Effector memory CD4-positive, alpha-beta T cell (primary cell): ENCODE measurements around the gene ZNF385A.

Experiments used
- DNase-seq, 3 donors: peaks; one replicate each; pipeline ENCODE4 v3.0.0-alpha.2; 2020
- H3K27ac ChIP-seq: 2 replicates; pipeline ENCODE4 v1.7.0; 2013; ENCODE audit warnings: mild to moderate bottlenecking, low read length, moderate library complexity; ENCODE audit not compliant: insufficient read depth, poor library complexity, severe bottlenecking
- H3K27me3 ChIP-seq: replicated peaks from 2 replicates; pipeline ENCODE4 v1.7.0; 2013; ENCODE audit warnings: mild to moderate bottlenecking, low read length; ENCODE audit not compliant: insufficient read depth, control insufficient read depth, poor library complexity, severe bottlenecking
- H3K36me3 ChIP-seq: 2 replicates; pipeline ENCODE4 v1.7.0; 2013; ENCODE audit warnings: mild to moderate bottlenecking, low read length, moderate library complexity; ENCODE audit not compliant: control insufficient read depth, insufficient read depth
- H3K4me1 ChIP-seq: 2 replicates; pipeline ENCODE4 v1.7.0; 2013; ENCODE audit warnings: low read length, mild to moderate bottlenecking; ENCODE audit not compliant: control insufficient read depth, insufficient read depth, poor library complexity, severe bottlenecking
- H3K4me3 ChIP-seq: 2 replicates; pipeline ENCODE4 v1.7.0; 2013; ENCODE audit warnings: low read length, low read depth, mild to moderate bottlenecking; ENCODE audit not compliant: insufficient read depth, poor library complexity, severe bottlenecking
- H3K9me3 ChIP-seq: 2 replicates; pipeline ENCODE4 v1.7.0; 2013; ENCODE audit warnings: mild to moderate bottlenecking, low read length, moderate library complexity; ENCODE audit not compliant: control insufficient read depth

ZNF385A gene

GRCh38 chr12:54415221-54415929, 30.8 kb upstream of the ZNF385A start:
- Histone ChIP-seq H3K9me3 (no peaks in the 10 kb centered on the region), H3K27ac (peak overlapping the region; percentile 56), H3K36me3 (peaks cover 4% of the 10 kb centered on the region), H3K27me3 (no peaks in the 10 kb centered on the region), H3K4me3 (no peak overlapping the region), H3K4me1 (peaks cover 69% of the 10 kb centered on the region)
- no peak for DNase-seq

GRCh38 chr12:54413284-54414190, 29.0 kb upstream of the ZNF385A start:
- Histone ChIP-seq H3K36me3 (peaks cover 19% of the 10 kb centered on the region), H3K9me3 (no peaks in the 10 kb centered on the region), H3K27ac (peak overlapping the region; percentile 97), H3K4me1 (peaks cover 62% of the 10 kb centered on the region), H3K27me3 (no peaks in the 10 kb centered on the region), H3K4me3 (peak overlapping the region; percentile 53)
- DNase-seq: peak; percentile 77 to 81 (median 79)

- Histone ChIP-seq H3K4me3 (peak overlapping the region; percentile 53), H3K4me1 (peaks cover 62% of the 10 kb centered on the region)
- no peak for DNase-seq
These were observed 28.3 kb upstream of the ZNF385A start for GRCh38 chr12:54412786-54413185.

GRCh38 chr12:54412348-54412747, 27.8 kb upstream of the ZNF385A start:
- Histone ChIP-seq H3K36me3 (peaks cover 30% of the 10 kb centered on the region), H3K4me1 (peaks cover 59% of the 10 kb centered on the region), H3K27ac (peak overlapping the region; percentile 97), H3K27me3 (no peaks in the 10 kb centered on the region), H3K9me3 (no peaks in the 10 kb centered on the region), H3K4me3 (peak overlapping the region; percentile 53)
- no peak for DNase-seq

More at GRCh38 chr12:54412786-54413185, 28.3 kb upstream of the ZNF385A start:
- peaks cover 25% of the 10 kb centered on the region for H3K36me3 ChIP-seq
- H3K27ac ChIP-seq: peak overlapping the region; percentile 97
- H3K9me3 ChIP-seq: no peaks in the 10 kb centered on the region
- no peaks in the 10 kb centered on the region for H3K27me3 ChIP-seq

GRCh38 chr12:54411391-54412241, 27.1 kb upstream of the ZNF385A start:
- no peaks in the 10 kb centered on the region for H3K27me3 ChIP-seq
- H3K4me3 ChIP-seq: peak overlapping the region; percentile 53
- H3K4me1 ChIP-seq: peaks cover 55% of the 10 kb centered on the region
- DNase-seq: peak; percentile 48 to 54 (median 51)
- H3K36me3 ChIP-seq: peaks cover 37% of the 10 kb centered on the region
- peak overlapping the region; percentile 97 for H3K27ac ChIP-seq
- no peaks in the 10 kb centered on the region for H3K9me3 ChIP-seq

GRCh38 chr12:54409267-54409666, 24.7 kb upstream of the ZNF385A start:
- peak overlapping the region; percentile 17 for H3K27ac ChIP-seq
- peaks cover 60% of the 10 kb centered on the region for H3K36me3 ChIP-seq
- H3K4me3 ChIP-seq: no peak overlapping the region
- DNase-seq: no peak
- H3K4me1 ChIP-seq: peaks cover 47% of the 10 kb centered on the region
- H3K9me3 ChIP-seq: no peaks in the 10 kb centered on the region
- no peaks in the 10 kb centered on the region for H3K27me3 ChIP-seq

- no peak for DNase-seq
- H3K9me3 ChIP-seq: no peaks in the 10 kb centered on the region
- peak overlapping the region; percentile 21 for H3K27ac ChIP-seq
- no peaks in the 10 kb centered on the region for H3K27me3 ChIP-seq
- no peak overlapping the region for H3K4me3 ChIP-seq
- peaks cover 28% of the 10 kb centered on the region for H3K4me1 ChIP-seq
- peaks cover 79% of the 10 kb centered on the region for H3K36me3 ChIP-seq
These were observed 22.8 kb upstream of the ZNF385A start for GRCh38 chr12:54407183-54407905.

GRCh38 chr12:54405573-54405972, 21.0 kb upstream of the ZNF385A start:
- H3K4me3 ChIP-seq: no peak overlapping the region
- no peaks in the 10 kb centered on the region for H3K27me3 ChIP-seq
- H3K36me3 ChIP-seq: peaks cover 95% of the 10 kb centered on the region
- no peak for DNase-seq
- H3K27ac ChIP-seq: no peak overlapping the region
- no peaks in the 10 kb centered on the region for H3K9me3 ChIP-seq
- peaks cover 13% of the 10 kb centered on the region for H3K4me1 ChIP-seq

GRCh38 chr12:54405106-54405505, 20.6 kb upstream of the ZNF385A start:
- H3K27ac ChIP-seq: peak overlapping the region; percentile 40
- H3K4me1 ChIP-seq: peaks cover 13% of the 10 kb centered on the region
- no peaks in the 10 kb centered on the region for H3K27me3 ChIP-seq
- peaks cover 95% of the 10 kb centered on the region for H3K36me3 ChIP-seq
- DNase-seq: no peak
- no peak overlapping the region for H3K4me3 ChIP-seq
- no peaks in the 10 kb centered on the region for H3K9me3 ChIP-seq
